GM23338 (cell line): ENCODE results near the gene HS6ST3. TPM values are rescaled to one million over a fixed set of nuclear protein-coding genes. Genes with fewer than 3 reads are reported as not detected.

Experiments
- ATAC-seq: fragments of 200-7000 bp; cut with Tn5 transposase; 3 replicates; pipeline ENCODE4 v1.9.1; 2020
- DNase-seq: peaks from one replicate; pipeline ENCODE4 v3.0.0-alpha.2; 2015; ENCODE audit warnings: low spot score
- H2AFZ ChIP-seq: fragments of 200-600 bp; sonication (generic); 2 replicates; pipeline ENCODE4 v1.8.0; 2016; ENCODE audit warnings: antibody characterized with exemption, mild to moderate bottlenecking, moderate library complexity
- H3F3A ChIP-seq: fragments of 200-600 bp; sonication (generic); replicated peaks from 2 replicates; pipeline ENCODE4 v1.8.0; 2017; ENCODE audit warnings: antibody characterized with exemption, mixed run types, low read depth
- H3K27ac ChIP-seq: fragments of 200-600 bp; sonication (generic); 2 replicates; pipeline ENCODE4 v1.6.1; 2016; ENCODE audit warnings: low read depth
- H3K27me3 ChIP-seq: fragments of 200-600 bp; sonication (generic); 2 replicates; pipeline ENCODE4 v1.8.0; 2016; ENCODE audit warnings: mild to moderate bottlenecking, mixed run types, moderate library complexity; ENCODE audit not compliant: insufficient read depth
- H3K36me3 ChIP-seq: fragments of 200-600 bp; sonication (generic); 2 replicates; pipeline ENCODE4 v1.8.0; 2016; ENCODE audit warnings: mild to moderate bottlenecking; ENCODE audit not compliant: insufficient read depth
- H3K4me1 ChIP-seq: fragments of 200-600 bp; sonication (generic); 2 replicates; pipeline ENCODE4 v1.8.0; 2016; ENCODE audit warnings: mild to moderate bottlenecking, moderate library complexity; ENCODE audit not compliant: insufficient read depth
- H3K4me2 ChIP-seq: fragments of 200-600 bp; sonication (generic); 2 replicates; pipeline ENCODE4 v1.7.1; 2017; ENCODE audit warnings: mixed run types
- H3K4me3 ChIP-seq: fragments of 200-600 bp; sonication (generic); 2 replicates; pipeline ENCODE4 v1.6.1; 2016; ENCODE audit warnings: mixed run types
- H3K79me2 ChIP-seq: fragments of 200-600 bp; sonication (generic); replicated peaks from 2 replicates; pipeline ENCODE4 v1.8.0; 2017; ENCODE audit warnings: mild to moderate bottlenecking; ENCODE audit not compliant: insufficient read depth
- H3K9me2 ChIP-seq: fragments of 200-600 bp; sonication (generic); 2 replicates; pipeline ENCODE4 v1.8.0; 2017; ENCODE audit not compliant: insufficient read depth
- H4K20me1 ChIP-seq: fragments of 200-600 bp; sonication (generic); replicated peaks from 2 replicates; pipeline ENCODE4 v1.8.0; 2017; ENCODE audit warnings: mild to moderate bottlenecking; ENCODE audit not compliant: insufficient read depth
- H3K27ac Mint-ChIP-seq: 2 replicates; pipeline ENCODE4 v1.8.0; 2020; ENCODE audit warnings: inconsistent platforms, mild to moderate bottlenecking, moderate library complexity, mixed read lengths
- H3K27me3 Mint-ChIP-seq: 3 replicates; pipeline ENCODE4 v1.8.0; 2022; ENCODE audit warnings: low read depth, mild to moderate bottlenecking, moderate library complexity, mixed read lengths, inconsistent platforms; ENCODE audit not compliant: insufficient read depth, poor library complexity
- H3K36me3 Mint-ChIP-seq: 3 replicates; pipeline ENCODE4 v1.8.0; 2021; ENCODE audit warnings: low read depth, mild to moderate bottlenecking, inconsistent platforms, moderate library complexity, mixed read lengths
- H3K4me1 Mint-ChIP-seq: 3 replicates; pipeline ENCODE4 v1.8.0; 2020; ENCODE audit warnings: mild to moderate bottlenecking, inconsistent platforms, mixed read lengths
- H3K4me3 Mint-ChIP-seq: 3 replicates; pipeline ENCODE4 v1.8.0; 2021; ENCODE audit warnings: moderate library complexity, mild to moderate bottlenecking, inconsistent platforms, mixed read lengths
- H3K9me3 Mint-ChIP-seq: 3 replicates; pipeline ENCODE4 v1.8.0; 2020; ENCODE audit warnings: moderate library complexity, mild to moderate bottlenecking, inconsistent platforms, mixed read lengths
- CREB1 ChIP-seq: fragments of 250-450 bp; sonication (Bioruptor Pico); IDR thresholded peaks from 2 replicates; pipeline ENCODE4 v1.5.0; 2020; ENCODE audit warnings: low read depth, mild to moderate bottlenecking, moderate library complexity
- EZH2 ChIP-seq: fragments of 200-600 bp; sonication (generic); IDR thresholded peaks from one replicate; pipeline ENCODE4 v1.8.0; 2017; ENCODE audit warnings: antibody characterized with exemption, mild to moderate bottlenecking, low read depth; ENCODE audit not compliant: unreplicated experiment
- EZH2phosphoT487 ChIP-seq: fragments of 200-600 bp; sonication (generic); IDR thresholded peaks from one replicate; pipeline ENCODE4 v1.8.1; 2018; ENCODE audit warnings: antibody characterized with exemption; ENCODE audit not compliant: unreplicated experiment
- JUNB ChIP-seq: IDR thresholded peaks from one replicate; pipeline ENCODE4 v1.6.1; 2016; ENCODE audit warnings: antibody characterized with exemption; ENCODE audit not compliant: unreplicated experiment
- NANOG ChIP-seq: IDR thresholded peaks from 2 replicates; pipeline ENCODE4 v1.6.1; 2016; ENCODE audit warnings: antibody characterized with exemption, borderline replicate concordance
- POLR2AphosphoS5 ChIP-seq: IDR thresholded peaks from 2 replicates; pipeline ENCODE4 v1.6.1; 2016; ENCODE audit warnings: antibody characterized with exemption, low read depth
- STAT1 ChIP-seq: IDR thresholded peaks from one replicate; pipeline ENCODE4 v1.6.1; 2016; ENCODE audit warnings: antibody characterized with exemption; ENCODE audit not compliant: unreplicated experiment
- ZNF331 ChIP-seq: fragments of 250-450 bp; sonication (Bioruptor Pico); IDR thresholded peaks from 2 replicates; pipeline ENCODE4 v1.5.0; 2020; ENCODE audit warnings: low read depth, mild to moderate bottlenecking, moderate library complexity
- polyA plus RNA-seq: library from polyadenylated mRNA; unstranded; fragments of >200 nt; fragmentation: Nextera tagmentation; extraction: Ambion mirVana; gene quantifications from 2 replicates; pipeline ENCODE4 v1.2.1, GENCODE V29; 2016
- total RNA-seq: library from RNA; depleted of rRNA; stranded (reverse); fragments of >200 nt; shearing (Covaris generic); gene quantifications from 2 replicates; pipeline ENCODE4 v1.2.3, GENCODE V29; 2014
- TF ChIP-seq, protein P1 (sequence below): IDR thresholded peaks from 2 replicates; pipeline ENCODE4 v1.6.1; 2016; ENCODE audit warnings: antibody characterized with exemption
- TF ChIP-seq, protein P2 (sequence below): fragments of 250-450 bp; sonication (Bioruptor Pico); IDR thresholded peaks from 2 replicates; pipeline ENCODE4 v1.5.0; 2020; ENCODE audit warnings: mild to moderate bottlenecking, moderate library complexity
- TF ChIP-seq, protein P3 (sequence below), 2 experiments: fragments of 200-600 bp in 1 of 2; sonication (generic) in 1 of 2; conservative IDR thresholded peaks; 2 replicates each; pipeline versions ENCODE4 v1.5.1 to v1.6.1; 2016 to 2017; ENCODE audit warnings: antibody characterized with exemption in 2 of 2, low read depth in 2 of 2, mild to moderate bottlenecking in 2 of 2, moderate library complexity in 1 of 2

Gene HS6ST3
- total and polyA plus RNA-seq, 2 experiments from 2014 or later: 0.52 to 0.80 TPM

DNA sequence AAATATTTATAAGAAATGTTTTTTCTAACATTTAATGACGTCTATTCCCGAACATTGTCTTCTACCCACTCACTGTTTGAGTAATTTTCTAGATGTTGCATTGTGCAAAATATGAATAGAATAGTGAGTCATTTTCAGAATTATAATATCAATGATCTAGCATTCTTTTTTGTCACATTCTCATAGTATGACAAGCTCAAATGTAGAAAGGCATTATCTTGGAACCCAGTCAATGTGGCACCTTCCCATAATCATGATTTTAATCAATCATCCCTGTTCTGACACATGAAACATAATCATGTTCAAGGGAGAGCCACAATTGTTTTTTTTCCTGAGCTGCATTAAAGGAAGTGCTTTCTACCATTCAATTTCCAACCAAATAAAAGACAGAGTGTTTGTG is 638.6 kb downstream of the HS6ST3 start (continued):
- TF ChIP-seq, protein P1, sequence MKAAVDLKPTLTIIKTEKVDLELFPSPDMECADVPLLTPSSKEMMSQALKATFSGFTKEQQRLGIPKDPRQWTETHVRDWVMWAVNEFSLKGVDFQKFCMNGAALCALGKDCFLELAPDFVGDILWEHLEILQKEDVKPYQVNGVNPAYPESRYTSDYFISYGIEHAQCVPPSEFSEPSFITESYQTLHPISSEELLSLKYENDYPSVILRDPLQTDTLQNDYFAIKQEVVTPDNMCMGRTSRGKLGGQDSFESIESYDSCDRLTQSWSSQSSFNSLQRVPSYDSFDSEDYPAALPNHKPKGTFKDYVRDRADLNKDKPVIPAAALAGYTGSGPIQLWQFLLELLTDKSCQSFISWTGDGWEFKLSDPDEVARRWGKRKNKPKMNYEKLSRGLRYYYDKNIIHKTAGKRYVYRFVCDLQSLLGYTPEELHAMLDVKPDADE: no peak
- TF ChIP-seq ZNF331 (CRISPR knock-in tag) (no peak), EZH2phosphoT487 (no peak)

DNA sequence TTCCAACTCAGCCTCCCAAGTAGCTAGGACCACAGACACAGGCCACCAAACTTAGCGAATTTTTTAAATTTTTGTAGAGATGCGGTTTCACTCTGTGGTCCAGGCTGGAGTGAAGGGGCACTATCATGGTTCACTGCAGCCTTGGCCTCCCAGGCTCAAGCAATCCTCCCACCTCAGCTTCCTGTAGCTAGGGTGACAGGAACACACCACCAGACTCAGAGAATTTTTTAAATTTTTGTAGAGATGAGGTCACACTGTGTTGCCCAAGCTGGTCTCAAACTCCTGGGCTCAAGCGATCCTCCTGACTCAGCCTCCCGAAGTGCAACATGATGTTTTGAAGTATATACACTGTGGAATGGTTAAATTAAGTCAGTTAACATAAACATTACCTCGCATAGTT is 640.8 kb downstream of the HS6ST3 start:
- peaks cover 4% of the 10 kb centered on the region; the same call in 1 of the 3 replicates for H3K36me3 Mint-ChIP-seq
- H3K27me3 ChIP-seq: no peaks in the 10 kb centered on the region
- H3K27ac Mint-ChIP-seq: no peak overlapping the region
- DNase-seq: no peak
- H3K4me3 ChIP-seq: no peak overlapping the region
- no peaks in the 10 kb centered on the region for H3K27me3 Mint-ChIP-seq
- no peaks in the 10 kb centered on the region for H3F3A ChIP-seq
- no peaks in the 10 kb centered on the region for H3K36me3 ChIP-seq
- no peaks in the 10 kb centered on the region for H3K79me2 ChIP-seq
- H3K4me3 Mint-ChIP-seq: no peak overlapping the region
- no peak for ATAC-seq
- no peaks in the 10 kb centered on the region for H3K4me1 ChIP-seq
- H3K9me2 ChIP-seq: no peaks in the 10 kb centered on the region
- peaks cover 12% of the 10 kb centered on the region for H3K9me3 Mint-ChIP-seq
- no peak overlapping the region for H3K4me2 ChIP-seq
- H3K4me1 Mint-ChIP-seq: no peaks in the 10 kb centered on the region
- no peak overlapping the region for H3K27ac ChIP-seq
- H2AFZ ChIP-seq: no peak overlapping the region
- H4K20me1 ChIP-seq: no peaks in the 10 kb centered on the region
- TF ChIP-seq, protein P2, sequence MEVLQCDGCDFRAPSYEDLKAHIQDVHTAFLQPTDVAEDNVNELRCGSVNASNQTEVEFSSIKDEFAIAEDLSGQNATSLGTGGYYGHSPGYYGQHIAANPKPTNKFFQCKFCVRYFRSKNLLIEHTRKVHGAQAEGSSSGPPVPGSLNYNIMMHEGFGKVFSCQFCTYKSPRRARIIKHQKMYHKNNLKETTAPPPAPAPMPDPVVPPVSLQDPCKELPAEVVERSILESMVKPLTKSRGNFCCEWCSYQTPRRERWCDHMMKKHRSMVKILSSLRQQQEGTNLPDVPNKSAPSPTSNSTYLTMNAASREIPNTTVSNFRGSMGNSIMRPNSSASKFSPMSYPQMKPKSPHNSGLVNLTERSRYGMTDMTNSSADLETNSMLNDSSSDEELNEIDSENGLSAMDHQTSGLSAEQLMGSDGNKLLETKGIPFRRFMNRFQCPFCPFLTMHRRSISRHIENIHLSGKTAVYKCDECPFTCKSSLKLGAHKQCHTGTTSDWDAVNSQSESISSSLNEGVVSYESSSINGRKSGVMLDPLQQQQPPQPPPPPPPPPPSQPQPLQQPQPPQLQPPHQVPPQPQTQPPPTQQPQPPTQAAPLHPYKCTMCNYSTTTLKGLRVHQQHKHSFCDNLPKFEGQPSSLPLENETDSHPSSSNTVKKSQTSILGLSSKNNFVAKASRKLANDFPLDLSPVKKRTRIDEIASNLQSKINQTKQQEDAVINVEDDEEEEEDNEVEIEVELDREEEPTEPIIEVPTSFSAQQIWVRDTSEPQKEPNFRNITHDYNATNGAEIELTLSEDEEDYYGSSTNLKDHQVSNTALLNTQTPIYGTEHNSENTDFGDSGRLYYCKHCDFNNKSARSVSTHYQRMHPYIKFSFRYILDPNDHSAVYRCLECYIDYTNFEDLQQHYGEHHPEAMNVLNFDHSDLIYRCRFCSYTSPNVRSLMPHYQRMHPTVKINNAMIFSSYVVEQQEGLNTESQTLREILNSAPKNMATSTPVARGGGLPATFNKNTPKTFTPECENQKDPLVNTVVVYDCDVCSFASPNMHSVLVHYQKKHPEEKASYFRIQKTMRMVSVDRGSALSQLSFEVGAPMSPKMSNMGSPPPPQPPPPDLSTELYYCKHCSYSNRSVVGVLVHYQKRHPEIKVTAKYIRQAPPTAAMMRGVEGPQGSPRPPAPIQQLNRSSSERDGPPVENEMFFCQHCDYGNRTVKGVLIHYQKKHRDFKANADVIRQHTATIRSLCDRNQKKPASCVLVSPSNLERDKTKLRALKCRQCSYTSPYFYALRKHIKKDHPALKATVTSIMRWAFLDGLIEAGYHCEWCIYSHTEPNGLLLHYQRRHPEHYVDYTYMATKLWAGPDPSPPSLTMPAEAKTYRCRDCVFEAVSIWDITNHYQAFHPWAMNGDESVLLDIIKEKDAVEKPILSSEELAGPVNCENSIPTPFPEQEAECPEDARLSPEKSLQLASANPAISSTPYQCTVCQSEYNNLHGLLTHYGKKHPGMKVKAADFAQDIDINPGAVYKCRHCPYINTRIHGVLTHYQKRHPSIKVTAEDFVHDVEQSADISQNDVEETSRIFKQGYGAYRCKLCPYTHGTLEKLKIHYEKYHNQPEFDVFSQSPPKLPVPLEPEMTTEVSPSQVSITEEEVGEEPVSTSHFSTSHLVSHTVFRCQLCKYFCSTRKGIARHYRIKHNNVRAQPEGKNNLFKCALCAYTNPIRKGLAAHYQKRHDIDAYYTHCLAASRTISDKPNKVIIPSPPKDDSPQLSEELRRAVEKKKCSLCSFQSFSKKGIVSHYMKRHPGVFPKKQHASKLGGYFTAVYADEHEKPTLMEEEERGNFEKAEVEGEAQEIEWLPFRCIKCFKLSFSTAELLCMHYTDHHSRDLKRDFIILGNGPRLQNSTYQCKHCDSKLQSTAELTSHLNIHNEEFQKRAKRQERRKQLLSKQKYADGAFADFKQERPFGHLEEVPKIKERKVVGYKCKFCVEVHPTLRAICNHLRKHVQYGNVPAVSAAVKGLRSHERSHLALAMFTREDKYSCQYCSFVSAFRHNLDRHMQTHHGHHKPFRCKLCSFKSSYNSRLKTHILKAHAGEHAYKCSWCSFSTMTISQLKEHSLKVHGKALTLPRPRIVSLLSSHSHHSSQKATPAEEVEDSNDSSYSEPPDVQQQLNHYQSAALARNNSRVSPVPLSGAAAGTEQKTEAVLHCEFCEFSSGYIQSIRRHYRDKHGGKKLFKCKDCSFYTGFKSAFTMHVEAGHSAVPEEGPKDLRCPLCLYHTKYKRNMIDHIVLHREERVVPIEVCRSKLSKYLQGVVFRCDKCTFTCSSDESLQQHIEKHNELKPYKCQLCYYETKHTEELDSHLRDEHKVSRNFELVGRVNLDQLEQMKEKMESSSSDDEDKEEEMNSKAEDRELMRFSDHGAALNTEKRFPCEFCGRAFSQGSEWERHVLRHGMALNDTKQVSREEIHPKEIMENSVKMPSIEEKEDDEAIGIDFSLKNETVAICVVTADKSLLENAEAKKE: no peak
- TF ChIP-seq, protein P3, sequence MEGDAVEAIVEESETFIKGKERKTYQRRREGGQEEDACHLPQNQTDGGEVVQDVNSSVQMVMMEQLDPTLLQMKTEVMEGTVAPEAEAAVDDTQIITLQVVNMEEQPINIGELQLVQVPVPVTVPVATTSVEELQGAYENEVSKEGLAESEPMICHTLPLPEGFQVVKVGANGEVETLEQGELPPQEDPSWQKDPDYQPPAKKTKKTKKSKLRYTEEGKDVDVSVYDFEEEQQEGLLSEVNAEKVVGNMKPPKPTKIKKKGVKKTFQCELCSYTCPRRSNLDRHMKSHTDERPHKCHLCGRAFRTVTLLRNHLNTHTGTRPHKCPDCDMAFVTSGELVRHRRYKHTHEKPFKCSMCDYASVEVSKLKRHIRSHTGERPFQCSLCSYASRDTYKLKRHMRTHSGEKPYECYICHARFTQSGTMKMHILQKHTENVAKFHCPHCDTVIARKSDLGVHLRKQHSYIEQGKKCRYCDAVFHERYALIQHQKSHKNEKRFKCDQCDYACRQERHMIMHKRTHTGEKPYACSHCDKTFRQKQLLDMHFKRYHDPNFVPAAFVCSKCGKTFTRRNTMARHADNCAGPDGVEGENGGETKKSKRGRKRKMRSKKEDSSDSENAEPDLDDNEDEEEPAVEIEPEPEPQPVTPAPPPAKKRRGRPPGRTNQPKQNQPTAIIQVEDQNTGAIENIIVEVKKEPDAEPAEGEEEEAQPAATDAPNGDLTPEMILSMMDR (conservative IDR thresholded peaks at IDR 0.05; ENCODE audit: low read depth in 2 of 2): no peak
- no peak for TF ChIP-seq JUNB
- no peak for TF ChIP-seq CREB1
- no peak for TF ChIP-seq STAT1
- TF ChIP-seq EZH2phosphoT487: no peak
- TF ChIP-seq EZH2: no peak
- TF ChIP-seq, protein P1: no peak
- TF ChIP-seq POLR2AphosphoS5: no peak
- TF ChIP-seq NANOG: no peak
- TF ChIP-seq ZNF331 (CRISPR knock-in tag): no peak
